Measurements from ENCODE around the gene LAMC2. TPM values are rescaled to one million over a fixed set of nuclear protein-coding genes. Genes with fewer than 3 reads are reported as not detected.

LAMC2 gene
- total and polyA plus RNA-seq, 9 of the 15 experiments (the other 6 are each of a cell fraction or from before 2014, with no cell fraction given), result 0.02 to 0.03 TPM; not detected in 7

DNA sequence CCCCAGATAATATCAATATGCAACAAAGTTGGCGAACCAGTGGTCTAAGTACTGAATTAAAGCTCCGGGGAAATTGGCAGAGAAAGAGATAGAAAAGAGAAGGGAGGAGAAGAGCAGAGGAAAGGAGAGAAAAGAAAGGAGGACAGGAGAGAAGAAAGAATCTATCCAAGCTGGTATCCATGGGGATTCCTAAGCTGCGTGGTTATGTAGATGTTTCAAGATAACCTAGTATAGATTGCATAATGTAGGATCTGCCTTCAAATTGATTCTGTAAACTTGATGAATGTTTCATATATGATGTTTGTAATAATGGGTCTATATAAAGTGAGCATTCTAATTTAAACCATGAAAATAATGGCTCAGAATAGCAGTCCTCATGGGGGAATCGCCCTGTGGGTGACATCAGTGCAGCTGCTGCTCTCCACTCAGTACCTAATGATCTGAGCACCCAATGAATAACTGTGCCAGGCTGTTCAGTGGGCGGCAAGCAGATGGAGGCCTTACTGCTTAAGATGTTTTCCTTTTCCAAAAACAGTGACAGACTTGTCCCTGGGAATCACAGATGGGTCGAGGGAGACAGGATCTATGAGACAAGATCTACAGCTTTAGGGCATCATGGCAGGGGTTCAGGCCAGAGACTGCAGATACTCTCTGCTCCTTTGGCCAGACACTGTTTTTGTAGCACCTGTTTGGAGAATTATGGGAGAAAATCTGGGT, 78.0 kb downstream of the LAMC2 start:
- no peak overlapping the region for H3K4me3 ChIP-seq
- no peak overlapping the region for H3K4me2 ChIP-seq (ENCODE audit: insufficient read depth, low read length)
- H3K9ac ChIP-seq (ENCODE audit: insufficient read depth in 1 of 2, low read depth in 2 of 2, low read length in 2 of 2), result no peak overlapping the region
- intact Hi-C loops (cut with micrococcal nuclease) (no loop called here), in situ Hi-C loops (cut with MboI) (no loop called here)
- CTCF ChIA-PET (ENCODE audit: low intra/inter-chr PET ratio), result no interaction called here
- no peaks in the 10 kb centered on the region for H3K9me1 ChIP-seq (ENCODE audit: control insufficient read depth, insufficient read depth, low read length)
- H3K9me3 ChIP-seq (replicated peaks; ENCODE audit: control insufficient read depth, insufficient read depth, low read depth, low read length), result no peaks in the 10 kb centered on the region
- H3K27me3 ChIP-seq (ENCODE audit: control insufficient read depth in 2 of 2, insufficient read depth in 2 of 2, low read length in 2 of 2), result peaks cover 8 to 36% of the 10 kb centered on the region in 2 experiments
- H3K36me3 ChIP-seq (ENCODE audit: control insufficient read depth, insufficient read depth, low read length), result no peaks in the 10 kb centered on the region
- no peak overlapping the region for H2AFZ ChIP-seq (ENCODE audit: low read depth, low read length)
- FAIRE-seq (no peak), ATAC-seq (no peak), DNase-seq (ENCODE audit: extremely low read depth in 1 of 4, low spot score in 3 of 4) (no peak)
- H3K4me1 ChIP-seq (replicated peaks in 1 of 2; ENCODE audit: control insufficient read depth in 2 of 2, insufficient read depth in 2 of 2, low read length in 2 of 2), result no peaks in the 10 kb centered on the region
- no peaks in the 10 kb centered on the region for H3K79me2 ChIP-seq (ENCODE audit: control insufficient read depth, insufficient read depth, low read length)
- TF ChIP-seq ZKSCAN8 (CRISPR knock-in tag; IDR thresholded peaks at IDR 0.05) (no peak), ZNF551 (CRISPR knock-in tag; IDR thresholded peaks at IDR 0.05) (no peak), ARID1B (IDR thresholded peaks at IDR 0.05) (no peak), MAZ (CRISPR knock-in tag; conservative IDR thresholded peaks at IDR 0.05 in 1 of 2, IDR thresholded peaks at IDR 0.05 in 1 of 2) (no peak), ZFPM2 (CRISPR knock-in tag; IDR thresholded peaks at IDR 0.05) (no peak), KDM5B (IDR thresholded peaks at IDR 0.05; ENCODE audit: insufficient replicate concordance, low read depth, low read length) (no peak), LCOR (CRISPR knock-in tag; IDR thresholded peaks at IDR 0.05) (no peak), FOXK2 (conservative IDR thresholded peaks at IDR 0.05 in 1 of 2, IDR thresholded peaks at IDR 0.05 in 1 of 2; ENCODE audit: low read depth in 2 of 2) (no peak), ZNF143 (CRISPR knock-in tag; IDR thresholded peaks at IDR 0.05) (no peak), ZBTB7A (IDR thresholded peaks at IDR 0.05; ENCODE audit: borderline replicate concordance, control insufficient read depth, low read depth, low read length) (no peak), SMAD4 (CRISPR knock-in tag; conservative IDR thresholded peaks at IDR 0.05) (no peak), ZNF146 (CRISPR knock-in tag; IDR thresholded peaks at IDR 0.05; ENCODE audit: unreplicated experiment) (no peak)
- TF ChIP-seq, protein P1, sequence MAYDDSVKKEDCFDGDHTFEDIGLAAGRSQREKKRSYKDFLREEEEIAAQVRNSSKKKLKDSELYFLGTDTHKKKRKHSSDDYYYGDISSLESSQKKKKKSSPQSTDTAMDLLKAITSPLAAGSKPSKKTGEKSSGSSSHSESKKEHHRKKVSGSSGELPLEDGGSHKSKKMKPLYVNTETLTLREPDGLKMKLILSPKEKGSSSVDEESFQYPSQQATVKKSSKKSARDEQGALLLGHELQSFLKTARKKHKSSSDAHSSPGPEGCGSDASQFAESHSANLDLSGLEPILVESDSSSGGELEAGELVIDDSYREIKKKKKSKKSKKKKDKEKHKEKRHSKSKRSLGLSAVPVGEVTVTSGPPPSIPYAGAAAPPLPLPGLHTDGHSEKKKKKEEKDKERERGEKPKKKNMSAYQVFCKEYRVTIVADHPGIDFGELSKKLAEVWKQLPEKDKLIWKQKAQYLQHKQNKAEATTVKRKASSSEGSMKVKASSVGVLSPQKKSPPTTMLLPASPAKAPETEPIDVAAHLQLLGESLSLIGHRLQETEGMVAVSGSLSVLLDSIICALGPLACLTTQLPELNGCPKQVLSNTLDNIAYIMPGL (CRISPR knock-in tag; IDR thresholded peaks at IDR 0.05), result no peak
- TF ChIP-seq, protein P2, sequence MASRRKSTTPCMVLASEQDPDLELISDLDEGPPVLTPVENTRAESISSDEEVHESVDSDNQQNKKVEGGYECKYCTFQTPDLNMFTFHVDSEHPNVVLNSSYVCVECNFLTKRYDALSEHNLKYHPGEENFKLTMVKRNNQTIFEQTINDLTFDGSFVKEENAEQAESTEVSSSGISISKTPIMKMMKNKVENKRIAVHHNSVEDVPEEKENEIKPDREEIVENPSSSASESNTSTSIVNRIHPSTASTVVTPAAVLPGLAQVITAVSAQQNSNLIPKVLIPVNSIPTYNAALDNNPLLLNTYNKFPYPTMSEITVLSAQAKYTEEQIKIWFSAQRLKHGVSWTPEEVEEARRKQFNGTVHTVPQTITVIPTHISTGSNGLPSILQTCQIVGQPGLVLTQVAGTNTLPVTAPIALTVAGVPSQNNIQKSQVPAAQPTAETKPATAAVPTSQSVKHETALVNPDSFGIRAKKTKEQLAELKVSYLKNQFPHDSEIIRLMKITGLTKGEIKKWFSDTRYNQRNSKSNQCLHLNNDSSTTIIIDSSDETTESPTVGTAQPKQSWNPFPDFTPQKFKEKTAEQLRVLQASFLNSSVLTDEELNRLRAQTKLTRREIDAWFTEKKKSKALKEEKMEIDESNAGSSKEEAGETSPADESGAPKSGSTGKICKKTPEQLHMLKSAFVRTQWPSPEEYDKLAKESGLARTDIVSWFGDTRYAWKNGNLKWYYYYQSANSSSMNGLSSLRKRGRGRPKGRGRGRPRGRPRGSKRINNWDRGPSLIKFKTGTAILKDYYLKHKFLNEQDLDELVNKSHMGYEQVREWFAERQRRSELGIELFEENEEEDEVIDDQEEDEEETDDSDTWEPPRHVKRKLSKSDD (conservative IDR thresholded peaks at IDR 0.05; ENCODE audit: low read length), result no peak
- no peak overlapping the region for H3K27ac ChIP-seq (ENCODE audit: extremely low read depth, low read depth, low read length)
- no TSS peak for BruUV-seq (replicated peaks)
- POLR2A ChIA-PET, result interaction anchor here (0.6 kb wide), 1 partner anchor 59 kb away, joined by 3 read pairs; no protein-coding TSS in a partner anchor
- no peaks in the 10 kb centered on the region for H4K20me1 ChIP-seq (replicated peaks; ENCODE audit: control insufficient read depth, insufficient read depth, low read length)
- WGBS (ENCODE audit: insufficient coverage, low coverage, missing lambda C conversion rate), result 0% methylated on average over 6 of the region's 6 CpGs
